BLaER1 (cell line): ENCODE results near the gene RAB11B.
"Not testable (repeated sequence)": the region's sequence is repeated elsewhere in the genome, so short reads cannot be mapped to it uniquely, and the experiment has no call there.

Experiments
- H3K27ac ChIP-seq: shearing (Covaris generic); formaldehyde crosslinking; 2 replicates; pipeline ENCODE4 v1.8.1; 2022
- H3K27me3 ChIP-seq: shearing (Covaris generic); formaldehyde crosslinking; 2 replicates; pipeline ENCODE4 v1.8.1; 2022
- H3K36me3 ChIP-seq: shearing (Covaris generic); formaldehyde crosslinking; 2 replicates; pipeline ENCODE4 v1.8.1; 2022
- H3K4me1 ChIP-seq: shearing (Covaris generic); formaldehyde crosslinking; 2 replicates; pipeline ENCODE4 v1.8.1; 2022
- H3K4me2 ChIP-seq: shearing (Covaris generic); formaldehyde crosslinking; 2 replicates; pipeline ENCODE4 v1.8.1; 2022
- H3K4me3 ChIP-seq: shearing (Covaris generic); formaldehyde crosslinking; 2 replicates; pipeline ENCODE4 v1.8.1; 2022
- H3K9ac ChIP-seq: shearing (Covaris generic); formaldehyde crosslinking; 2 replicates; pipeline ENCODE4 v1.8.1; 2022
- H3K9me3 ChIP-seq: shearing (Covaris generic); formaldehyde crosslinking; 2 replicates; pipeline ENCODE4 v1.8.1; 2022
- H4K20me1 ChIP-seq: shearing (Covaris generic); formaldehyde crosslinking; 2 replicates; pipeline ENCODE4 v1.8.1; 2022
- Cebpa-rat ChIP-seq: shearing (Covaris generic); IDR thresholded peaks from 2 replicates; pipeline ENCODE4 v1.8.1; 2022

RAB11B gene

GRCh38 chr19:8429044-8429443, 38.9 kb downstream of the RAB11B start:
- no peaks in the 10 kb centered on the region for H3K9me3 ChIP-seq
- H3K27ac ChIP-seq, result no peak overlapping the region
- no peak overlapping the region for H3K4me2 ChIP-seq
- H4K20me1 ChIP-seq, result no peaks in the 10 kb centered on the region
- peaks cover 3% of the 10 kb centered on the region for H3K4me1 ChIP-seq
- peaks cover 4% of the 10 kb centered on the region; the same call in 1 of the 2 replicates for H3K36me3 ChIP-seq
- no peak for TF ChIP-seq Cebpa-rat
- H3K27me3 ChIP-seq, result no peaks in the 10 kb centered on the region
- no peak overlapping the region for H3K4me3 ChIP-seq
- H3K9ac ChIP-seq, result no peak overlapping the region

- no peaks in the 10 kb centered on the region for H4K20me1 ChIP-seq
- peaks cover 4% of the 10 kb centered on the region; the same call in 1 of the 2 replicates for H3K36me3 ChIP-seq
- no peak overlapping the region for H3K4me3 ChIP-seq
- no peak overlapping the region for H3K27ac ChIP-seq
- no peaks in the 10 kb centered on the region for H3K9me3 ChIP-seq
- H3K9ac ChIP-seq, result no peak overlapping the region
- no peak overlapping the region for H3K4me2 ChIP-seq
- H3K27me3 ChIP-seq, result no peaks in the 10 kb centered on the region
- TF ChIP-seq Cebpa-rat, result no peak
- H3K4me1 ChIP-seq, result no peaks in the 10 kb centered on the region
Observed at GRCh38 chr19:8429826-8430225, 39.7 kb downstream of the RAB11B start.

GRCh38 chr19:8430650-8431049, 40.5 kb downstream of the RAB11B start:
- Histone ChIP-seq H3K9me3 (no peaks in the 10 kb centered on the region), H3K36me3 (peaks cover 4% of the 10 kb centered on the region; the same call in 1 of the 2 replicates), H4K20me1 (no peaks in the 10 kb centered on the region), H3K4me1 (peaks cover 4% of the 10 kb centered on the region), H3K4me2 (no peak overlapping the region), H3K27ac (no peak overlapping the region), H3K4me3 (no peak overlapping the region), H3K9ac (no peak overlapping the region), H3K27me3 (no peaks in the 10 kb centered on the region)
- TF ChIP-seq Cebpa-rat, result no peak

GRCh38 chr19:8438236-8438635, 48.1 kb downstream of the RAB11B start:
- TF ChIP-seq Cebpa-rat, result no peak
- no peak overlapping the region for H3K9ac ChIP-seq

DNA sequence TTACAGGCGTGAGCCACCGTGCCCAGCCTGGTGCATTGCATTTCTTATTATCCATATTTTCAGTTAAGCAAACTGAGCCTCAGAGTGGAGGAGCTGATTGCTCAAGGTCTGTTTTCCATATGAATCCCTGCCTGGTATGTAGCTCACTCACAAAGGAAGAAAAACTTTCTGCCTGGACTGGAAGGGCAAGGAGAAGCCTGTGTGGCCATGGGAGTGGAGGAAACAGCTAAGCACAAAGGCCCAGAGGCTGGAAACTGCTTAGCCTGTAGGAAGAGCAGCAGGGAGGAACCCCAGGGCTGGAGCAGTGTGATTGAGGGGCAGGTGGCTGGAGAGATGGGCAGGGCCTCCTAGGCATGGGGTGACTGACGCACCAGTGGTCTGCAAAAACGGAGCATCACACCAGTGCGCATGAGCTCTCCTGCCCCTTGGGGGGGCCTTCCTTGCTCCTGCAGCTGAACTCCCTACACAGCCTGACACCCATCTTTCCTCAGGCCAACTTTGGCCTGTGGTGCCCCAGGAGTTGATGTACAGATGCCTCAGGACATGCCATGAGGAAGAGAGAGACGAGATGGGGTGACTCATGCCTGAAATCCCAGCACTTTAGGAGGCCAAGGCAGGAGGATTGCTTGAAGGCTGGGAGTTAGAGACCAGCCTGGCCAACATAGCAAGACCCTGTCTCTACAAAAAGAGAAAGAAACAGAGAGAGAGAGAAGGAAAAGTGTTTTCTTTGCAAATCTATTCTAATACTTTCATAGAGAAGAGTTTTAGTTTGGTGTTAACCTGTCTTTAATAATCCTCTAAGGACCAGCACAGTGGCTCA, 51.8 kb downstream of the RAB11B start:
- H3K27ac ChIP-seq, result no peak overlapping the region
- H3K4me2 ChIP-seq, result no peak overlapping the region
- H4K20me1 ChIP-seq, result peaks cover 21% of the 10 kb centered on the region

More at GRCh38 chr19:8438236-8438635, 48.1 kb downstream of the RAB11B start:
- no peak overlapping the region for H3K4me2 ChIP-seq
- no peaks in the 10 kb centered on the region for H4K20me1 ChIP-seq
- peaks cover 14% of the 10 kb centered on the region for H3K4me1 ChIP-seq
- peaks cover 6% of the 10 kb centered on the region; the same call in 1 of the 2 replicates for H3K36me3 ChIP-seq
- H3K4me3 ChIP-seq, result no peak overlapping the region
- H3K27ac ChIP-seq, result no peak overlapping the region
- no peaks in the 10 kb centered on the region for H3K9me3 ChIP-seq
- H3K27me3 ChIP-seq, result no peaks in the 10 kb centered on the region

DNA sequence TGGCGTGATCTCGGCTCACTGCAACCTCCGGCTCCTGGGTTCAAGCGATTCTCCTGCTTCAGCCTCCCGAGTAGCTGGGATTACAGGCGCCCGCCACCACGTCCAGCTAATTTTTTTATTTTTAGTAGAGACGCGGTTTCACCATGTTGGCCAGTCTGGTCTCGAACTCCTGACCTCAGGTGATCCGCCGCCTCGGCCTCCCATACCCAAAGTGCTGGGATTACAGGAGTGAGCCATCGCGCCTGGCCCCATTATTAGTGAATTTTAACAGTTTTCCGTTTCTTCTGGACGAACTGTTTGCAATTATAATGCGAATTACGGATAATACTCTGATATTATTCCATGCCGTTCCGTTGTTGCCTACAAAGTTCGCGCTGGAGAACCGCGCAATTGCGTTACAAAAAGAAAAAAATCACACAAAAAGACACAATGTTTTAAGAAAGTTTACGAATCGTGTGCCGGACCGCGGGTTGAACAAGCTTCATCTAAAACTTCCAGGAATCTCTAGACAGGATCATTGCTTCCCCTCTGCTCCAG, 54.0 kb downstream of the RAB11B start:
- H4K20me1 ChIP-seq, result peaks cover 44% of the 10 kb centered on the region
- H3K27me3 ChIP-seq, H3K9me3 ChIP-seq: not testable (repeated sequence)
- H3K27ac ChIP-seq, result peak overlapping the region; percentile 100
- peak overlapping the region; percentile 82 for H3K4me2 ChIP-seq
- H3K9ac ChIP-seq, result peak overlapping the region; percentile 100
- H3K4me3 ChIP-seq, result peak overlapping the region; percentile 96
- H3K36me3 ChIP-seq, result peaks cover 31% of the 10 kb centered on the region
- peaks cover 37% of the 10 kb centered on the region for H3K4me1 ChIP-seq

More for the DNA sequence above, 51.8 kb downstream of the RAB11B start:
- H3K4me1 ChIP-seq, result peaks cover 14% of the 10 kb centered on the region
- H3K36me3 ChIP-seq, result peaks cover 14% of the 10 kb centered on the region
- no peak for TF ChIP-seq Cebpa-rat
- H3K9ac ChIP-seq, result no peak overlapping the region
- H3K9me3 ChIP-seq, result no peaks in the 10 kb centered on the region
- H3K27me3 ChIP-seq, result no peaks in the 10 kb centered on the region
- no peak overlapping the region for H3K4me3 ChIP-seq

- peaks cover 36% of the 10 kb centered on the region for H3K36me3 ChIP-seq
- TF ChIP-seq Cebpa-rat, result no peak
Observed at GRCh38 chr19:8444677-8445487, 54.7 kb downstream of the RAB11B start, which contains the start of gene HNRNPM. Gene HNRNPM, plus strand, starts transcription at chr19:8444975. Its CDS starts 24 bp downstream, at chr19:8444999.

DNA sequence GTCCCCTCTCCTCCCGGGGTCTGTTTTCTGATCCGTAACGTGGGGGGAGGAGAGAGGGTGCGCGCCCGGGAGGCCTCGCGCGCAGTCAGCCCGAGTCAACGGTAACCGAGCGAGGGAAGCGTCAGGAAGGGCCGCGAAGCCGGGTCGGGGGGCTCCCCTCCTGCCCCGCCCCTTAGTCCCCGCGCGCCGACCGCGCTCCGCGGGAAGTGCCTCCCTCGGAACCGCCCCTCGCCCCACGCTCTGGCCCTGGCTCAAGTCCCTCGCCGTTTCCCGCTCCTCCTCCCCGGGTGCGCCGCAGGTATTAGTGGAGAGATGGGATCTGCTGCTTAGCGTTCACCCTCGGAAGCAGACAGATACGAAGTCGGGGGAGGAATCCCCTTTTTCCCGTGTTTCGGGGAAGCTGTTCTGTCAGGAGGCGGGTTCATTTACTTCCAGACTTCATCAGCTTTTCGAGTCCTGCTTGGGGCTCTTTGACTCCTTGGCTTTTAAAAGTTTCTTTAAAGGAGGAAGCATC, 55.4 kb downstream of the RAB11B start:
- Histone ChIP-seq H3K9ac (peak overlapping the region; percentile 100), H3K4me1 (peaks cover 46% of the 10 kb centered on the region), H3K27me3 (no peaks in the 10 kb centered on the region), H3K9me3 (no peaks in the 10 kb centered on the region), H4K20me1 (peaks cover 57% of the 10 kb centered on the region), H3K4me3 (peak overlapping the region; percentile 96), H3K36me3 (peaks cover 42% of the 10 kb centered on the region), H3K27ac (peak overlapping the region; percentile 100), H3K4me2 (peak overlapping the region; percentile 86)
- no peak for TF ChIP-seq Cebpa-rat

More at GRCh38 chr19:8444677-8445487, 54.7 kb downstream of the RAB11B start, which contains the start of gene HNRNPM:
- Histone ChIP-seq H3K9me3 (no peaks in the 10 kb centered on the region), H3K4me3 (peak within 1 kb of the TSS; percentile 96), H3K4me2 (peak within 1 kb of the TSS; percentile 86), H3K4me1 (peaks cover 40% of the 10 kb centered on the region), H3K27ac (peak within 1 kb of the TSS; percentile 100), H3K9ac (peak within 1 kb of the TSS; percentile 100), H3K27me3 (no peaks in the 10 kb centered on the region), H4K20me1 (peaks cover 50% of the 10 kb centered on the region)

DNA sequence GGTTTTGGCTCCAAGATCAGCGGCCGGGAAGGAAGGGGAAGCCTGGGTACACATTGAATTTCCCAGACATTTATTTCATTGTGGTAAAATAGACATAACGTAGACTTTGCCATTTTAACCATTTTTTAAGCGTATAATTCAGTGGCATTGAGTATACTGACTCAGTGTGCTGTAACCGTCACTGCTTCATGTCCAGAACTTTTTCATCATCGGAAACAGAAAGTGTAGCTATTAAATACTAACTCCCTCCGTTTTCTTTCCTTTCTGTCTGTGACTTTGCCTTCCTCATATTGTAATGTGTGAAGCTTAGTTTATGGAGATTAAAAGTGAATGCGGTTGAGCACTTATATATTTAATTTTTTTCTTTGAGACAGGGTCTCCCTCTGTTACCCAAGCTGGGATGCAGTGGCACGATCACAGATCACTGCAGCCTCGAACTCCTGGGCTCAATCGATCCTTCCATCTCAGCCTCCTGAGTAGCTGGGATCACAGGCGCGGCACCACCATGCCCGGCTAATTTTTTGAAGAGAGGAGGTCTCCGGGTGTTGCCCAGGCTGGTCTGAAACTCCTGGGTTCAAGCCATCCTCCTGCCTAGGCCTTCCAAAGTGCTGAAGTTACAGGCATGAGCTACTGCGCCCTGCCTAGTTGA, 56.0 kb downstream of the RAB11B start:
- H3K36me3 ChIP-seq, result peaks cover 49% of the 10 kb centered on the region
- H3K9me3 ChIP-seq, result no peaks in the 10 kb centered on the region
- peak overlapping the region; percentile 96 for H3K4me3 ChIP-seq
- no peaks in the 10 kb centered on the region for H3K27me3 ChIP-seq
- H3K9ac ChIP-seq, result peak overlapping the region; percentile 100
- peaks cover 49% of the 10 kb centered on the region for H3K4me1 ChIP-seq
- TF ChIP-seq Cebpa-rat, result no peak
- H3K4me2 ChIP-seq, result peak overlapping the region; percentile 86
- H4K20me1 ChIP-seq, result peaks cover 63% of the 10 kb centered on the region
- peak overlapping the region; percentile 100 for H3K27ac ChIP-seq
